HG03135 (cell line): ENCODE data around the gene CHKB.

ENCODE experiments used
- ATAC-seq: cut with Tn5 transposase; IDR thresholded peaks from one replicate; pipeline ENCODE4 v1.9.1; 2021; ENCODE audit warnings: mild to moderate bottlenecking, moderate library complexity; ENCODE audit not compliant: unreplicated experiment

CHKB gene

DNA sequence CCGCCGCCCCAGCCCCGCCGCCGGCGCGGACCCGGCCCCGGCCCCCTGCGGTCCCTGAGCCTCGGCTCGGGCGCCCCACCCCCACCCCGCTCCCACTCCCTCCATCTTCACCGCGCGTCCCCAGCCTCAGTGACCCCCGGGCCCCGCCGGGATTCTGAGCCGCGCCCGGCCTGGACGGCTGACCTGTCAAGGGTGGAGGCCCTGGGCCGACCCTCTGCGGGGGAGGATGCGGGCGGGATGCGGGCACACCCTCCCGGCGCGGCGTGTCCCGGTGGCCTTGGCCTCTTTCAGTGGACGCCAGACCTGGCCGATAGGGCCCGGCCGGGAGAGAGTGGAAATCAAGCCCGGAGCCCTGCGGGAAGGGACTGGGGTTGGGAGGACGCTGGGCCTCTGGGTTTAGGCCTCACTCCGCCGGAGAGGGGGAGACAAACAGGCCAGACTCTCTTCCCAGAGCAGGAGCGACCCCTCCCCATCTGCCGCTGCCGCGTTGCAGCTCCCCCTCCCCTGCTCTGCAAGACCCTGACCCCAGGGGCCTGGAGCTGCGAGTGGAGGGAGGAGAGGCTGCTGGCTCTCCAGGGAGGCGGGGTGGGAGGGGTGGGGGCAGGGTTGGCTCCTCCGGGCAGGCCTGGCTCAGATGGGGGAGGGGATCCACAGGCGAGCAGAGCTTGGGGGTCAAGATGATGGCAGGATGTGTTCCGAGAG is 18.5 kb upstream of the CHKB start:
- ATAC-seq, result no peak

DNA sequence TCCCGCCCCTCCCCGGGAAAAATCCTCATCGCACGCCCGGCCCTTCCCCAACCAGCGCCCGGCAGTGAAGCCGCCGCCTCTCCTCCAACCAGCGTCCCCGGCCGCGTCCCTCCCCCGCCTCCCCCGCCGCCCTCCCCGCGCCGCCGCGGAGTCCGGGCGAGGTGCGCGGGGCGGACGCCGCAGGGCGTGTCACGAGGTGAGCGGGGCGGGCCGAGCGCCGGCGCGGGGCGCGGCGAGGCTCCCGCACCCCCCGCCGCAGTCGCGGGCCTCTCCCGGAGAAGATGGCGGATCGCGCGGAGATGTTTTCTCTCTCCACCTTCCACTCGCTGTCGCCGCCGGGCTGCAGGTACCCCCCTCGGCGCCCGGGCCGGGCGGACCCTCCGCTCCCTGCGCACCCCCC is 17.9 kb upstream of the CHKB start, which contains the start of gene MAPK8IP2:
Gene MAPK8IP2, plus strand, starts transcription at position 256 of the 400 bp plus-strand sequence. Its CDS starts 26 bp downstream, at position 282.
- ATAC-seq, result no peak

DNA sequence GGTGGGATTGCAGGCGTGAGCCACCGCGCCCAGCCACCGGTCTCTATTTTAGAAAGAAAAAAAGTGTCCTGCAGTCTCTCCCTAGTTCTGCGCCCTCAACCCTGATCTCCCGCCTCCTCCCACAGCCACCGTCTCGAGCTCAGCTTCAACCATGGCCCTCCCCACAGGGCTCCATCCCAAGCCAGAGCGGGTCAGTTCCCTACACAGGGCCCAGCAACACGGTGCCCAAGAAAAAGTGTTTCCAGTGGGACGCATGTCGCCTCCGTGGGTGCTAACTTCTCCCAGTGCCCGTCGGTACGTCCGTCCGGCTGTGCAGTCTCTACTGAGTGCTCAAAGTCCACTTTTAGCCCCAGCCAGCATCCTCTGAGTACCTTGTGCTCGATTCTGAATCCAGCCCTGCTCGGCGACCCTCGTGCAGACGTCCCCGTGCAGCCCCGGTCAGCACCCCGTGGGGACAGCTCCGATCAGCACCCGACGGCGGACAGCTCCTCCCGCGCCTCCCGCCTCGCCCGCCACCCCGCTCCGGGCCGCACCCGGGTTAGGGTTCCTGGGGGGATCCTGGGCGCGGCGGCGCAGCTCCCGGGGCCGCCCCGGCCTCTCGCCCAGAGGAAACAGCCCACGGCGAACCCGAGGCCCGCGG is 17.3 kb upstream of the CHKB start:
- no peak for ATAC-seq

DNA sequence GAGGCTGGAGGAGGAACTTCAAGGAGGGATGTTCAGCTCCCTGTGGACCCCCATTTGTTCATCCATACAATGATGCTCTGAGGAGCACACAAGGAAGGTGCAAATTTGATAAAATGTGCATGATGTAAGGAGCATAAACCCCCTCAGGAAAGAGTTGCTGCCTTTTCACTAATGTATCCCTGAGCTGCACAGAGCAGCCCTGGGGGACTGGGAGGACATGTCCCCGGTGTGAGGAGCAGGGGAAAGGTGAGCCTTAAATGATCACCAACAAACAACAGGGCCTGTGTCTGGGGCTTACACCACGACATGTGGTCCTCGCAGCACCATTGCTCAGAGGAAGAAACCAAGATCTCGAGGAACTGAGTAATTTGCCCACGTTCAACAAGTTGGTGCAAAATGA is 14.4 kb upstream of the CHKB start:
- no peak for ATAC-seq

DNA sequence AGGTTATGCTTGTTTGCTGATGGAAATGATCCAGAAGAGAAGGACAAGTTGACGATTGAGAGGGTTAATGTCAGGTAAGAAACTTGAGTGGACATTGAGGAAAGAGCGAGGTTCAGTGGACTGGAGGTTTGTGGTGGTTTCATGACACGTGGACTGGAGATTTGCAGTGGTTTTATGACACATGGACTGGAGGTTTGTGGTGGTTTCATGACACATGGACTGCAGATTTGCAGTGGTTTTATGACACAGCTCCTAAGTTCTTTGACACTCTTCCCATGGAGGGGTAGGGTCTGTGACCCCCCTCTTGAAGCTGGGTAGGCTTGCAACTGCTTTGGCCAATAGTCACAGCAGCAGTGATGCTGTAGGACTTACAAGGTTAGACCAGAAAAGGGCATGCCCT is 12.5 kb upstream of the CHKB start:
- no peak for ATAC-seq

DNA sequence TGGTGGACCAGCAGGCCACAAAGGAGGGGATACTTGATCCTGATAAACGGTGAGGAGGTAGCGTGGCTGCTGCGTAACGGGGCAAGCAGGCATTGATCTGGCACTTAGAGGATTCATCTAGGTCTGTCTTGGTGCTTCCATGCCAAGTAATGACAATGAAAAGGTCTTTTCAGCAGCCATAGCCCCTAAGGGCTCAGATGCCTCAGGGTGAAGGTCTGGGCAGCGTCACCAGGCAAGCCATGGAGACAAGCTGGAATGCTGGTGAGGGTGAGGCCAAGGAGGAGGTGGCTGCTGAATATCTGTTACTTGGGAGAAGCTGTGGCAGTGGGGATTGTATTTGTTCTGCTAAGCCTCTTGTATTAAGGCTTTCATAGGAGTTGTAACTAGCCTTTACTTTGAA is 4.8 kb upstream of the CHKB start:
- ATAC-seq, result no peak

DNA sequence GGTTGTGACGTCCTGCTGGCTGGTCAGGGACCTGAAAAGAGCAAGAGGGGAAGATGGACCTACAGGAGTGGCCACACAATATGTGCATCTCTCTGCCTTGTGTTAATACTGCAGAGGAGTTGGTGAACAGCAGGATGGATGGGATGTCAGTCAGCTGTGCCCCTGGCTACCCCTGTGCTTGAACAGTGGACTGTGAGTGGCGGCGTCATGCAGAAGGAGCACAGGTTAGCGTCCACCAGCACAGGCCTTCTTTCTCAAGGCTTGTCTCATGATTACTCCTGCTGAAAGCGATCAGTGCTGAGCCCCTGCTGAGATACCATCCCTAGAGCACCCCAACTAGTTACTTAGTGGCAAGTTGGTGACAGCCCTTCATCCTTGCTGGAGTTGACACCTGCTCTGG is 3.8 kb upstream of the CHKB start:
- no peak for ATAC-seq

DNA sequence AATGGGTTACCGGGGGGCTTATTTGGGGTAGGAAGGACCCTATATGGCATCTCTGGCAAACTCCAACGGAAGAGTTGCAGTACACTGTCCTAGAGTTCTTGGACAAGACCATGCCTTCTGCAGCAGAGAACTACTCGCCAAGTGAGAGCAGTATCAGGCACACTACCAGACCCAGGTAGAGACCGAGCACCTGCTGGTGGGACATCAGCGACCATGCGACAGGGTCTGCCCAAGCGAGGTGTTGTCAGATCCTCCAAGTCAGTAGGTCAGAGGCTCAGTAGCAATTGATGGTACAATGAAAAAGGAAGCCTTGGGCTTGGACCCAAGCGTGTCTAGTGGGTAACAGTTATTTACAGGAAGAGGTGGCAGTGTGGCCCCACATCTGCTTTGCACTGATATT is 3.1 kb upstream of the CHKB start:
- no peak for ATAC-seq

DNA sequence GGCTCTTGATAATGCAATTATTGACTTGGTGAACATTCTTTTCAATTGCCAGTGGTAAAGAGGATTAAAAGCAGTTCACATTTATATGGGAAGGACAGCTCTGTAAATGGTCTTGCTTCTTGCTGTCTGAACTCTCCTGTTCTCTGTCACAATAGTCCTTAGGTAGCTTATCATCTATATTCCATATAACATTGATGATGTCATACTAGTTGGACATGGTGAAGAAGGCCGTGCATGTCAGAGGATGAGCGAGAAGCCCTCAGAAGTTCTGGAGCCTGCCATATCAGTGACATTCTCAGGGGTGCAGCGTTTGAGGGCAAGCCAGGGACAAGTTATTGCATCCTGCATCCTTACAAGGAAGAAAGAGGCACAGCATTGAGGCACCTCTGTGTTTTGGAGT is 2.6 kb upstream of the CHKB start:
- ATAC-seq, result no peak

DNA sequence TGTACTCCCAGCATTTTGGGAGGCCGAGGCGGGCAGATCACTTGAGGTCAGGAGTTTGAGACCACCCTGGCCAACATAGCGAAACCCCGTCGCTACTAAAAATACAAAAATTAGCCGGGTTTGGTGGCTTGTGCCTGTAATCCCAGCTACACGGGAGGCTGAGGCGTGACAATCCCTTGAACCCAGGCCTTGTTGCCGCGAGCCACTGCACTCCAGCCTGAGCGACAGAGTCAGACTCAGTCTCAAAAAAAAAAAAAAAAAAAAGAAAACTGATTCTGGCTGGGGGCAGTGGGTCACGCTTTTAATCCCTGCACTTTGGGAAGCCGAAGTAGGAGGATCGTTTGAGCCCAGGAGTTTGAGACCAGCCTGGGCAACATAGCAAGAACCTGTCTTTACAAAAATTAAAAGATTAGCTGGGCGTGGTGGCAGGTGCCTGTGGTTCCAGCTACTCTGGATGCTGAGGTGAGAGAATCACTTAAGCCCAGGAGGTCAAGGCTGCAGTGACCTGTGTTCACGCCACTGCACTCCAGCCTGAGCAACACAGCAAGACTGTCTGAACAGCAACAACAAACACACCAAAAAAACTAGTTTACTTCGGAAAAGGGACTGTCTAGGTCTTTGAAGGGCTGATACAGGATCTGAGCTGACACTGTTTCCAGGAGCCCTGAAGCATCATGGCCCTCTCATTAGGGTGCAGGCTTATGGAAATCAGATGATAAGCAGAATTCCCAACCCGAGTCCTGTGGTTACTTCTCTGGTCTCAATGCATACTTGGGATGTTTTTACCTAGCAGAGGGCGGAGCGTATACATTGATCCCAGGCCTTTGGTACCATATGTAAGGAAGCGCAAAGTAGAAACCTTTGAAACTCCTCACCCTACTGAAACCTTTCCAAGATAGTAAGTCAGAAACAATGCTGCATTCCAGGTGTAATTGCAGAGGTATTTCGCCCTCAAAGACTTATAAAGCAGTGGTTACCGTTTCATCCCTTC is 1.8 kb upstream of the CHKB start:
- ATAC-seq, result no peak

DNA sequence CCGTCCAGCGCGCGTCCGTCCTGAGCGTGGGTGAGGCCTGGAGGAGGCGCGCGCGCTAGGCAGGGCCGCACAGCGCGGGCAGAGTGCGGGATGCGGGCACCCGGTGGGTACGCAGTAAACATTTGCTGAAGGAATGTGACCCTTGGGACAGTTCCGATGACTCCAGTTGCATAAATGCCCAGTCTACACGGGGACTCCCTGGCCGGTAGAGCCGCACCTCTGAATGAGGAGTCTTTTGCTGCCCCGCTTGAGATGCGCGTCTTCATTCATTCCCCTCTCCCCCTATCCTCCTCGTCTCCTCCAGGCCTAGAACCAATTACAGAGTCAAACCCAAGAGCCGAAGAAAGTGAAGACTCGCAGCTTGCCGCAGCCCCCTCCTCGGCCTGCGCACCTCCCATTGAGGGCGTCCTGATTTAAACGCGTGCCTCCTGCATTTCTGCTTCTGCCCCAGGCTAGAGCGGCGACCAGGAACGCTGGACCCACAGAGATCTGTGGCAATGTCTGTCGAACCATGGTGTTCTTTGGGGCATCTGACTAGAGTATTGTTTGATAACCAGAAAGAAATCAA is 729 bp upstream of the CHKB start:
- ATAC-seq, result peak; percentile 13

DNA sequence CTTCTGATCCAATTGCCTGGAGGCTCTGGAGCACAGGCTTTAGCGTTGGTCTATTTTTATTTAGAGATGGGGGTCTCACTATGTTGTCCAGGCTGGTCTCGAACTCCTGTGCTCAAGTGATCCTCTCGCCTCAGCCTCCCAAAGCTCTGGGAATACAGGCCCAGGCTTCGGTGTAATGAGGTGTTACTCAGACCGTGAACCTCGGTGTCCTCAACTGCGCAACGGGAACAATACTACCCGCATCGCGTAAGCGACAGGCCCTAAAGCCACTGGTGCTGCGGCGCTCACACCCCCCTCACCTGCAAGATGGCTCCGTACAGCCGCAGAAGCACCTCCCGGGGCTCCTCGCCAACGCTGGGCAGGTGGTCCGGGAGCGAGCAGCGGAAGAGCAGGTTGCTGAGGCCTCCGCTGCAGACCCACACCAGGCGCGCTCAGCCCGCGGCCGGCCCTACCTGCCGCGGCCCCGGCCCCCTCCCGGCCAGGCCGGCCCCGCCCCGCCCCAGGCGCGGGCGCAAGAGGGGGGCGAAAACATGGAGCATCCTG is 628 bp downstream of the CHKB start:
- ATAC-seq, result no peak

DNA sequence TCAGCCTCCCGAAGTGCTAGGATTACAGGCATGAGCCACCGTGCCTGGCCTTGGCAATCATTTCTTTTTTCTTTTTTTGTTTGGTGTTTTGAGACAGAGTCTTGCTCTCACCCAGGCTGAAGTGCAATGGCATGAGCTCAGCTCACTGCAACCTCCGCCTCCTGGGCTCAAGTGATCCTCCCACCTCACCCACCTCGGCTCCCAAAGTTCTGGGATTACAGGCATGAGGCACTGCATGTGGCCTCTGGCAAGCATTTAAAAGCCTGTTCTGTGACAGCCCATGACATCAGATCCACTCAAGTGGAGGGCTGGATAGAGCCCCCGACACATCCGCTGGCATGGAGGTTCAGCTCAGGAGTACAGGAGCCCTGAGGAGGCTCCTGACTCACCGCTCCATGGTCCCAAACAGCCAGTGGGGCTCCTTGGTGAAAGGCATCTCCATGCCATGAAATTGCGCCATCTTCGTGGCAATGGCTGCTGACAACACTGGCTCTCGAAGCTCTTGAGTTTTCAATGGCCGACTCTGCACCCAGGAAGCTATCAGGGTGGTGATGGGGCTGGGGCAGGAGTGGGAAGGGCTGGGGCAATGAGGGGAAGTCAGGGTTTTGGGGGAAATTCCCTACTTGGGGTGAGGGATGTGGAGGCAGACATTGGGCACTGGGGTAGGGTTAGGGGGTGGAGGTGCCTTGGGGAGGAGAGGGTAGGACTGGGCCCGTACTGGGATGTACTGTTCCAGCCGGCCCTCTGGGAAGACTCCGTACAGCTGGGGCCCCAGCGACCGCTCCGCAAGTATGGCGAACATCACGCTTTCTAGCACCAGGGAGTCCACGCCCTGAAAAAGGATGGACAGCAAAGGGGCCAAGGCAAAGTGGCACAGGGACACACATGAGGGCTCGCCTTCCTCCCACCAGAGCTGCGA is 1.4 kb downstream of the CHKB start:
- no peak for ATAC-seq

DNA sequence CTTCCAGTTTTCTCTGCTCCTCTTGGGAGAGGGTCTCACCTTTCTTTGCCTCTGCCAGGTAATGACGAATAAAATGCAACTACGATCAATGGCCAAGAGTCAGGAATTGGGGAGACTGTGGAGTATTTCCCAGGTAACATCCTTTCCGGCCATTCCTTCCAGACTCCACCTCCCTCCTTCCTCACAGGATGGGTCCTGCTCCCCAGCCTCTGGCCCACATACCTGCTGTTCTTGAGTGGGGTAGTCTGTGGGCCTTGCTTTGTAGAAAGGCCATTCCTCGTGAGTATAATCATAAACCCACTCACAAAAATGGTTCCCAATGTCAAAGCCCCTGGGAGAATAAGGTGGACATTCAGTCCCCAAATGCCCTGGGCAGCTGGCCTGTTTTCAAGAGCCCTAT is 2.9 kb downstream of the CHKB start:
- no peak for ATAC-seq

DNA sequence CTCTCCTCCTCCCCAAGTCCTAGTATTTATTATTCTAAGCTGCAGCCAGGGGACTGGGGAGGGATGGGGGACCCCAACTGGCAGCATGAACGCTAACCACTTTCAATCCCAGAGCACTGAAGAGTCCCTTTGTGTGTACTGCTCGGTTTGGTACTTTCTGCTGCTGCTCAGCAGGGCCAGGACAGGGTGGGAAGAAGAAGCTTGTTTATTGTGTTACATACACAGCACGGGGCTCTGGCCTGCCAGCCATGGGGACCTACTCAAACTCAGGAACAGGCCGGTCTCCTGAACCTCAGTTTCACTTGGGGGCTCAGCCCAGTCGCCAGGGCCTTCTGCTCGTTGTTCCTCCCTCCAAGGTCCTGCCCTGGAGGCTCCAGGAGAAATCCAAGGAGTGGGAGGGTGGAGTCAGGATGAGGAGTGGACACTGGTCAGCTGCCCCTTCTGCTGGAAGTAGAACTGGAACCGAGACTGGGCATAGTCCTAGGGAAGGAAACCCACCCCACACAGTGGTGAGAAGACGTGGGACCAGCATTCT is 3.8 kb downstream of the CHKB start:
- ATAC-seq, result no peak

DNA sequence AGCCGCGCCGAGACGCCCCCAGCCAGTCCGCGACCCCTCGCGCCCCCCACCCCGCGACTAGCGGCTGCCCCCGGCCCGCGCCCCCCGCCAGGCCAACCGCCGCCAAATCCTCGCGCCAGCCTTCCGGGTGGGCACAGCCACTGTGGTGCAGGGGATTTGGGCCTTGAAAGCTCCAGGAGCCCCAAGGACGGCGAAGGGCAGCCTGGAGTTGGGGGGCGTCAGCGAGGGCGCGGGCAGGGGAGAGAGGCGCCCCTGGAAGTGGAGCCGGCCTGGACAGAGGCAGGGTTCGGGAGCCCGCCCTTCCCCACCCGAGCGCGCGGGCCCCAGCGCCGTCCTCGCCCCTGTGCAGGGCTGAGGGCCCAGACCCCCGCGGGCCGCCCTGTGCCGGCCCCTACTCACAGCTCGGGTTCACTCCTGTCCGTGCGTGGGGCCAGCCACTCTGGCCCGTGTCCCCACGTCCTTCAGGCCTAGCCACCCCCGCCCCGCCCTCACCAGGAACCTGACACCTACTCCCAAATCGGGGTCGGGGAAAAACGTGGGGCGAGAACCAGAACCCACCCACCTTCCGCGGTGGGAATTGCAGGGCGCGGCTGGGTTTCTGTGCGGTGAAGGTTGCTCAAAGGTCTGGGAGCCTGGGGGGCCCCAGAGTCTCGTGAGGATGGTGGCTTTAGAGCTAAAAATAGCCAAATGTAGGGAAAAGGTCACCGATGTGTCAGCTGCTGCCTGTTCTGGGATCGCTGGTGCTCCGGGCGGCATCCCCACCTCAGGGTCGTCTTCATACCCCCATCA is 4.5 kb downstream of the CHKB start, which contains the start of gene CPT1B:
Gene CPT1B, minus strand, starts transcription at position 441 of the 789 bp plus-strand sequence. CDS start 512 bp downstream, outside the sequence.
- no peak for ATAC-seq

DNA sequence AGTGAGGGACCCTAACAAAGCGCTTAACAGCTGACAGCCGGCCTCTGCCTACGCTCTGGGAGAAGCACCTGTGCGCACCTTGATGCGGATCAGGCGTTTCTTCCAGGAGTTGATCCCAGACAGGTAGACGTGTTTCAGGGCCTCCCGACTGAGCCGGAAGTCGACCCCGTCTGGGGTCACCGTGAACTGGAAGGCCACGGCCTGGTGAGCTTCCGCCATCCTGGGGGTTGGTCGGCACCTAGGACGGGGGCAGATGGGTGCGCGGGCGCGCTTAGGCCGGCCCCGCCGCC is 5.0 kb downstream of the CHKB start:
- no peak for ATAC-seq

DNA sequence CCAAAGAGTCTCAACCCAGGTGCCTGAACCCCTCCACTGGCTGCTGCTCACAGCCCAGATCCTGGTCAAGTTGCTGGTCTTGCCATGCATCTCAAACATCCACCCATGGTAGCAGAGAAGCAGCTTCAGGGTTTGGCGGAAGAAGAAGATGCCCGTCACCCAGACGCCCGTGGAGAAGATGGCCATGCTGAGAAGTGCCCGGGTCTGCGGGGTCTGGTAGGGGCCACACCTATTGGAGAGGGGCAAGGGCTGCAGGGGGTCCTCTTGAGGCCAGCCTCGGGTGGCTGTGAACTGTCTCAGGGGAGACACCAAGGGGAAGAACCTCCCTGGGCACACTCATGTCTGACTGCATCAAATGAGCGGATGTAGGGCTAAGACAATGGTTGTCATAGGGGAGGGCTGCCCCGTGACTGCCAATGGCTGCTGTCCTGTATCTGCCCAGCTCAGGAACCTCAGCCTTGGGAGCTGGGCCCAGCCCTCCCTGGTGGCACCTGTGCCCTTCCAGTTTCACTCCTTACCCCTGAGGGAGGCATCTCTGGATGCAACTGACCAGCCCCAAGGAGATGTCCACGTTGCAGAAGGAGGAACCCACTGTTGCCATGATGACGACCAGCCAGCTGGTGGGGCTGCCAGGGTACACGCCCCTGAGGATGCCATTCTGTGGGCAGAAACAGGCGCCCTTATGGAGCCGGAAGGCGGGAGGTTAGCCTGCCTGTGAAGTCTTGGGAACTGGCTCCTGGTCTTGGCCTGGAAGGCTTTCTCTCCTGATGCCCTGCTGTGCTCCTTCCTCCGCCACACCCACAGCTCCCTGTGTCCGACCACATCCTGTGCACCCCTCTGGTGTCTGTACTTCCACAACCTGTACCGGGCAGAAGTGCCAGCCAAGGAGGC is 5.6 kb downstream of the CHKB start:
- no peak for ATAC-seq
